ENCODE data around the gene AP1G1. TPM values are rescaled to one million over a fixed set of nuclear protein-coding genes. Genes with fewer than 3 reads are reported as not detected.

The AP1G1 gene
- total RNA-seq, 1 experiment from 2014 or later: 63.8 TPM

DNA sequence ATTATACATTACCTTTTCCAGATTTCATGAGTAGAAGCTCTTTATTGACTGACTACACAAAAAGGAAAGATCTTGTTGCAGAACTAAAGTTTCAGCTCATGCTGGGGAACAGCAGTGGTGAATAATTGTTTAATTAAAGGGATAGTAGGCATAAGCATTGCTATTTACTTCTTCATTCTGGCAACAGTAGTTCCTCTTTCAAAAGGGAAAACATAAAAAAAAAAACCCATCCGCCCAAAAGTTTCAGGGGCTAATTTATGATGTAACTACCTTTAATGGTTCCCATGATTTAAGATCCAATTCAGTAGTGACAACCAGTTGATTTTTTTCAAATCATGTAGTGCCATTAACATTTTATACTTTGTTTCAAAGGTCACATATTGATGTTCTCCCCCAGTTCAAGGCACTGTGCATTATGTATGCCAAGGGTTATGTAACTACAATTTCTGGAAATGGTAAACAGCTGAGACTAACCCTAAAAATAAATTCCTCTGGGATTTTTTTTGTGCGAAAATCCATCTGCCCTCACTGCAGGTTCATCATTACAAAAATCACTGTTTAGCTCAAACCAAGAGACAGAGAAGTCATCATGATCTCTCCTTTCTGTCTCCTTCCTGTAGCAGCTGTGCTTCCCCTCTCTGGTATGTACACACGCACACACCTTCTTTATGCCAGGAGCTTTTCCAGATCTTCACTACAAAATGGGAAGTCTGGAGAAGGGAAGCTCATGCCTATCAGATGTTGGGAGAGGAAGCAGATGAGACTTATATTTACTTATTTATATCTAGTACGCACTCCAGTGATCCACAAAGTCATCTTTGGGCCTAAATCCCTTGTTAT, 81.9 kb downstream of the AP1G1 start:
- H3K4me3 ChIP-seq (ENCODE audit: low read depth in 2 of 2, low read length in 2 of 2): no peak overlapping the region
- DNase-seq (ENCODE audit: low read depth, low spot score) (no peak), ATAC-seq (no peak)
- no peak overlapping the region for H3K27ac ChIP-seq (ENCODE audit: low read length)
- ChIA-PET CTCF (no interaction called here), POLR2A (no interaction called here)
- TF ChIP-seq, protein P1, sequence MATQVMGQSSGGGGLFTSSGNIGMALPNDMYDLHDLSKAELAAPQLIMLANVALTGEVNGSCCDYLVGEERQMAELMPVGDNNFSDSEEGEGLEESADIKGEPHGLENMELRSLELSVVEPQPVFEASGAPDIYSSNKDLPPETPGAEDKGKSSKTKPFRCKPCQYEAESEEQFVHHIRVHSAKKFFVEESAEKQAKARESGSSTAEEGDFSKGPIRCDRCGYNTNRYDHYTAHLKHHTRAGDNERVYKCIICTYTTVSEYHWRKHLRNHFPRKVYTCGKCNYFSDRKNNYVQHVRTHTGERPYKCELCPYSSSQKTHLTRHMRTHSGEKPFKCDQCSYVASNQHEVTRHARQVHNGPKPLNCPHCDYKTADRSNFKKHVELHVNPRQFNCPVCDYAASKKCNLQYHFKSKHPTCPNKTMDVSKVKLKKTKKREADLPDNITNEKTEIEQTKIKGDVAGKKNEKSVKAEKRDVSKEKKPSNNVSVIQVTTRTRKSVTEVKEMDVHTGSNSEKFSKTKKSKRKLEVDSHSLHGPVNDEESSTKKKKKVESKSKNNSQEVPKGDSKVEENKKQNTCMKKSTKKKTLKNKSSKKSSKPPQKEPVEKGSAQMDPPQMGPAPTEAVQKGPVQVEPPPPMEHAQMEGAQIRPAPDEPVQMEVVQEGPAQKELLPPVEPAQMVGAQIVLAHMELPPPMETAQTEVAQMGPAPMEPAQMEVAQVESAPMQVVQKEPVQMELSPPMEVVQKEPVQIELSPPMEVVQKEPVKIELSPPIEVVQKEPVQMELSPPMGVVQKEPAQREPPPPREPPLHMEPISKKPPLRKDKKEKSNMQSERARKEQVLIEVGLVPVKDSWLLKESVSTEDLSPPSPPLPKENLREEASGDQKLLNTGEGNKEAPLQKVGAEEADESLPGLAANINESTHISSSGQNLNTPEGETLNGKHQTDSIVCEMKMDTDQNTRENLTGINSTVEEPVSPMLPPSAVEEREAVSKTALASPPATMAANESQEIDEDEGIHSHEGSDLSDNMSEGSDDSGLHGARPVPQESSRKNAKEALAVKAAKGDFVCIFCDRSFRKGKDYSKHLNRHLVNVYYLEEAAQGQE (IDR thresholded peaks at IDR 0.05; ENCODE audit: insufficient read depth in 1 of 2, low read depth in 2 of 2, low read length in 1 of 2): no peak
- TF ChIP-seq SIN3A (IDR thresholded peaks at IDR 0.05; ENCODE audit: borderline replicate concordance, insufficient read depth, low read depth, low read length) (no peak), TCF7L2 (IDR thresholded peaks at IDR 0.05; ENCODE audit: low read depth, low read length) (no peak), POLR2AphosphoS5 (IDR thresholded peaks at IDR 0.05; ENCODE audit: low read depth, low read length) (no peak)
- TF ChIP-seq, protein P2, sequence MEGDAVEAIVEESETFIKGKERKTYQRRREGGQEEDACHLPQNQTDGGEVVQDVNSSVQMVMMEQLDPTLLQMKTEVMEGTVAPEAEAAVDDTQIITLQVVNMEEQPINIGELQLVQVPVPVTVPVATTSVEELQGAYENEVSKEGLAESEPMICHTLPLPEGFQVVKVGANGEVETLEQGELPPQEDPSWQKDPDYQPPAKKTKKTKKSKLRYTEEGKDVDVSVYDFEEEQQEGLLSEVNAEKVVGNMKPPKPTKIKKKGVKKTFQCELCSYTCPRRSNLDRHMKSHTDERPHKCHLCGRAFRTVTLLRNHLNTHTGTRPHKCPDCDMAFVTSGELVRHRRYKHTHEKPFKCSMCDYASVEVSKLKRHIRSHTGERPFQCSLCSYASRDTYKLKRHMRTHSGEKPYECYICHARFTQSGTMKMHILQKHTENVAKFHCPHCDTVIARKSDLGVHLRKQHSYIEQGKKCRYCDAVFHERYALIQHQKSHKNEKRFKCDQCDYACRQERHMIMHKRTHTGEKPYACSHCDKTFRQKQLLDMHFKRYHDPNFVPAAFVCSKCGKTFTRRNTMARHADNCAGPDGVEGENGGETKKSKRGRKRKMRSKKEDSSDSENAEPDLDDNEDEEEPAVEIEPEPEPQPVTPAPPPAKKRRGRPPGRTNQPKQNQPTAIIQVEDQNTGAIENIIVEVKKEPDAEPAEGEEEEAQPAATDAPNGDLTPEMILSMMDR (IDR thresholded peaks at IDR 0.05): no peak
- BruUV-seq (replicated peaks): no TSS peak
- H3K4me1 ChIP-seq (ENCODE audit: control insufficient read depth, insufficient read depth, low read length): peaks cover 8% of the 10 kb centered on the region
- no peaks in the 10 kb centered on the region for H3K36me3 ChIP-seq (ENCODE audit: control insufficient read depth, insufficient read depth, low read length)
- H3K9me3 ChIP-seq (ENCODE audit: control insufficient read depth, insufficient read depth, low read depth, low read length): no peaks in the 10 kb centered on the region
- intact Hi-C loops (cut with micrococcal nuclease; ENCODE audit: unreplicated experiment): no loop called here
- H3K27me3 ChIP-seq (ENCODE audit: control insufficient read depth, insufficient read depth, low read length): no peaks in the 10 kb centered on the region
- in situ Hi-C loops (cut with HindIII; ENCODE audit: low pct_unique_long_range_greater_than_20kb, low sequenced_read_pairs): no loop called here

DNA sequence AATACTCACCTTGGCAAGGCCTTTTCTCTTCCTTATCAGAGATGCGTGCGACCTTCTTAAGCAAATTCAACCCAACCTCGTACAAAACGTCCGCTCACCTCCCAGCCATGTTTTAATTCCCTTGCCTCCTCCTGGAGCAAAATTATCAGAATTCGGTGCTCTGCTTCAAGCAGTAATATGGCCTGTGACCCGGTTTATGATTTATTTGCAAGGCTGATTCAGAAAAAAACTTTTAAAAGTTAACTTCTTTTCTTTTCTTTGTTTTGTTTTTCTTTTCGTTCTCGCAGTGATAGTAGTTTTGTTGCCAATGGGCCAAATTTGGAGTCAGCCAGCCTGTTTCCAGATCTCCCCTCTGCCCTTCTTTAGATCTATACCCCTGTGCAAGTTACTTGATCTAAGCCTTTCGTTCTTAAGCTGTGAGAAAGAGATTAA, 84.3 kb downstream of the AP1G1 start, which contains the start of gene PHLPP2:
Gene PHLPP2, minus strand, starts transcription at position 382 of the 432 bp plus-strand sequence. CDS start 9,906 bp downstream, outside the sequence.
- CTCF ChIA-PET: no interaction called here
- peak within 1 kb of the TSS; percentile 55 to 73 for H3K4me3 ChIP-seq (ENCODE audit: low read depth in 2 of 2, low read length in 2 of 2)
- BruUV-seq (replicated peaks): no TSS peak
- no peak for ATAC-seq
- no peaks in the 10 kb centered on the region for H3K36me3 ChIP-seq (ENCODE audit: control insufficient read depth, insufficient read depth, low read length)
- H3K9me3 ChIP-seq (ENCODE audit: control insufficient read depth, insufficient read depth, low read depth, low read length): no peaks in the 10 kb centered on the region
- in situ Hi-C loops (cut with HindIII; ENCODE audit: low pct_unique_long_range_greater_than_20kb, low sequenced_read_pairs) (no loop called here), intact Hi-C loops (cut with micrococcal nuclease; ENCODE audit: unreplicated experiment) (no loop called here)
- DNase-seq (ENCODE audit: low read depth, low spot score): no peak
- H3K27me3 ChIP-seq (ENCODE audit: control insufficient read depth, insufficient read depth, low read length): no peaks in the 10 kb centered on the region
- H3K27ac ChIP-seq (ENCODE audit: low read length): no peak within 1 kb of the TSS; the same call in 1 of the 2 replicates
- TF ChIP-seq, protein P2 (IDR thresholded peaks at IDR 0.05): no peak
- TF ChIP-seq, protein P1 (IDR thresholded peaks at IDR 0.05; ENCODE audit: insufficient read depth in 1 of 2, low read depth in 2 of 2, low read length in 1 of 2): no peak
- TF ChIP-seq SIN3A (IDR thresholded peaks at IDR 0.05; ENCODE audit: borderline replicate concordance, insufficient read depth, low read depth, low read length) (no peak), TCF7L2 (IDR thresholded peaks at IDR 0.05; ENCODE audit: low read depth, low read length) (no peak), POLR2AphosphoS5 (IDR thresholded peaks at IDR 0.05; ENCODE audit: low read depth, low read length) (no peak)
- H3K4me1 ChIP-seq (ENCODE audit: control insufficient read depth, insufficient read depth, low read length): peaks cover 8% of the 10 kb centered on the region
- POLR2A ChIA-PET: no interaction called here
